Spinal cord (tissue), 10 donors: Measurements from ENCODE around the gene TMEM108. TPM values are rescaled to one million over a fixed set of nuclear protein-coding genes. Genes with fewer than 3 reads are reported as not detected.

Experiments
- DNase-seq, 6 donors: peaks; one replicate each; pipeline versions ENCODE4 v3.0.0 to v3.0.0-alpha.2; 2013 to 2015; ENCODE audit warnings: low spot score in 6 of 6, low read depth in 4 of 6
- H3K27ac ChIP-seq: one replicate; pipeline ENCODE4 v1.5.1; 2013; ENCODE audit warnings: low read depth, low read length, control low read depth
- H3K27me3 ChIP-seq: one replicate; pipeline ENCODE4 v1.6.1; 2013; ENCODE audit warnings: low read length; ENCODE audit not compliant: control insufficient read depth, insufficient read depth
- H3K36me3 ChIP-seq: one replicate; pipeline ENCODE4 v1.6.1; 2013; ENCODE audit warnings: low read length; ENCODE audit not compliant: control insufficient read depth, insufficient read depth
- H3K4me1 ChIP-seq: one replicate; pipeline ENCODE4 v1.6.1; 2013; ENCODE audit warnings: low read length; ENCODE audit not compliant: control insufficient read depth, insufficient read depth
- H3K4me3 ChIP-seq: one replicate; pipeline ENCODE4 v1.5.1; 2013; ENCODE audit warnings: low read depth, low read length, control low read depth
- H3K9me3 ChIP-seq: one replicate; pipeline ENCODE4 v1.6.1; 2013; ENCODE audit warnings: low read length; ENCODE audit not compliant: control insufficient read depth, insufficient read depth
- WGBS: methylation state at CpG from one replicate; pipeline ENCODE4 v1.1.5; 2013; ENCODE audit warnings: missing lambda C conversion rate; ENCODE audit not compliant: insufficient coverage; 5-methylcytosine and 5-hydroxymethylcytosine counted together
- polyA plus RNA-seq, 2 donors: library from polyadenylated mRNA; unstranded; fragments of 120-200 nt; gene quantifications; one replicate each; pipeline ENCODE4 v1.2.1, GENCODE V29; 2013; ENCODE audit not compliant: insufficient read length in 2 of 2
- total RNA-seq, 2 donors: library from RNA; depleted of rRNA in 1 of 2; stranded (reverse); fragments of 120-200 nt in 1 of 2; fragments of >200 nt in 1 of 2; gene quantifications; one replicate each; pipeline versions ENCODE4 v1.2.3 to v1.2.4, GENCODE V29; 2013 to 2014
- donor health status: healthy.

TMEM108 gene
- total and polyA plus RNA-seq, 4 donors: 6.6 to 75.5 (median 30.5) TPM

DNA sequence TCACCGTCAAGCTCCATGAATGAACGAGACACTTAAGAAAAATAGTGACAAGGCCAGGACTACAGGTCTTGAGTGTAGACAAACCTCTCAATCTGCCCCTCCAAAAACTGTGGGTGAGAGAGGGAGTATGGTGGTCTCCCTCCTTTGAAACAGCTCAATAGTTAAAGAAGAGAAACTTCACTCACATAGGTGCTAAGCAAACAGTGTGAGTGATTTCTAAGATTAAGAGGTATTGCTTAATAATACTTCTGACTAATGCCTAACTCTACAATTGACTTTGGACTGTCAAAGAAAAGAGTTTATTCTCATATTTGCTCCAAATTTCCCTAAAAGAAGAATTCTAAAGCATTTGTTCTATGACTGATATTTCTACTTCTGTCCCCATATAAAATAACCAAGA lies 17.0 kb upstream of the TMEM108 start:
- no peaks in the 10 kb centered on the region for H3K4me1 ChIP-seq
- WGBS: no CpG with 5 or more reads among the region's 2 CpGs

DNA sequence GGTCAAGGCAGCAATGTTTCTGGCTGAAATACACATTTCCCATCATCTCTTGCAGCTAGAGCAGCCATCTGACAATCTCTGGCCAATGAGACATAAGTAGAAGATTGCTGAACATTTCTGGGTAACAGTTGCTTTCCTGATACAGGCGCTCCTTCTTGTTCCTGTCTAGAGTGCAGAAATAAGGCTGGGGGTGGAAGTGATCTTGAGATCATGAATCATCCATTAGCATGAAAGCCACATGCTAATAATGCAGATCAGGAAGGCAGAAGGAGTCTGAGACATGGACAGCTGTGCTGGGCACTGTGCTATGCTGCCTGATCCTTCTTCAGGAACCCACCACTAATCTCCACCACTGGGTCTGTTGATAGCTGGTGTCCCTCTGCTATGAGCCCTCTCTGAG lies 14.8 kb upstream of the TMEM108 start:
- H3K27me3 ChIP-seq: no peaks in the 10 kb centered on the region
- no peaks in the 10 kb centered on the region for H3K9me3 ChIP-seq
- no peaks in the 10 kb centered on the region for H3K36me3 ChIP-seq
- 86% methylated on average over 1 of the region's 1 CpG for WGBS
- H3K4me3 ChIP-seq: no peak overlapping the region
- H3K4me1 ChIP-seq: no peaks in the 10 kb centered on the region
- no peak overlapping the region for H3K27ac ChIP-seq
- no peak for DNase-seq

More for the DNA sequence above, 17.0 kb upstream of the TMEM108 start:
- no peaks in the 10 kb centered on the region for H3K27me3 ChIP-seq
- no peaks in the 10 kb centered on the region for H3K36me3 ChIP-seq
- no peak for DNase-seq
- no peak overlapping the region for H3K4me3 ChIP-seq
- H3K27ac ChIP-seq: no peak overlapping the region
- no peaks in the 10 kb centered on the region for H3K9me3 ChIP-seq

DNA sequence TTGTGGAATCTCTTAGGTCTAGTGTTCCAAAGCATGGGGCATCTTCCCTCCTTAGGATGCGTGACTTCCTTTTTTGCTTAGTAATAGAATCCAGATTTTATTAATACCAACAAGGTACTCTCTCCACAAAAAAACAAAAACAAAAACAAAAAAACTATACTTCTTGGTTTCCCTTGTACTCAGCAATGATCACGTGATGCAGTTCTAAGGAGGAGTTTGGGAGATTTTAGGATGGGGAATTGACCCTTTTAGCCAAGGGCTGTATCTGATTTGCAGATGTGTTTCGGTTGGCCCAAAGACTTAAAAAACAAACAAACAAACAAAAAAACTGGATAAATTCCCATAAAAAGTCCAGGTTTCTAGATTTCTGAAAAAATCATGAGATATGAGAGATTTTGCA lies 12.6 kb upstream of the TMEM108 start:
- H3K36me3 ChIP-seq: no peaks in the 10 kb centered on the region
- no peak overlapping the region for H3K27ac ChIP-seq
- WGBS: no CpG with 5 or more reads among the region's 3 CpGs

GRCh38 chr3:133032301-133032700 lies 5.9 kb upstream of the TMEM108 start:
- H3K27me3 ChIP-seq: no peaks in the 10 kb centered on the region
- H3K9me3 ChIP-seq: no peaks in the 10 kb centered on the region
- no peak for DNase-seq
- WGBS: no CpG with 5 or more reads among the region's 3 CpGs
- no peaks in the 10 kb centered on the region for H3K36me3 ChIP-seq
- peaks cover under 1% of the 10 kb centered on the region for H3K4me1 ChIP-seq
- H3K4me3 ChIP-seq: no peak overlapping the region
- no peak overlapping the region for H3K27ac ChIP-seq

More for the DNA sequence above, 12.6 kb upstream of the TMEM108 start:
- Histone ChIP-seq H3K9me3 (no peaks in the 10 kb centered on the region), H3K27me3 (no peaks in the 10 kb centered on the region), H3K4me3 (no peak overlapping the region), H3K4me1 (no peaks in the 10 kb centered on the region)
- no peak for DNase-seq

DNA sequence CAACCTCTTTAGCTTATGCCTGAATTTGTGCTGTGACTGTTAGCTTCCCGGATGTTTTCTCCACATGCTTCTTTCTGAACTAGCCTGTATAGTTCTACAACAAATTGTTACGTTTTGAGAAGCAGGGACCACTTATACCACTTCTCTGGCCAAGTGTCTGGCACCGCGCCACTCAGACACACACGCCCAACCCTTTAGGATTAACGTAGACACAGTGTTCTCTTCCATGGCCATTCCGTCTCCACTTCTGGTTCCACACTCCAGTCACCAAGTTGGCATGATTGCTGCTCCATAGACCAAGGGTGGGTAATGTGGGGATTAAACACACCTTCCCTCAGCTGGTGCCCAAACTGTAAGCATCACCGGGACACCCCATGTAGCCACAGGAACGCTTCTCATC lies 755 bp upstream of the TMEM108 start:
- H3K4me3 ChIP-seq: peak overlapping the region; percentile 81
- H3K27me3 ChIP-seq: peaks cover 2% of the 10 kb centered on the region
- no peaks in the 10 kb centered on the region for H3K9me3 ChIP-seq
- DNase-seq: peak in 1 of 6 donors; percentile 30
- WGBS: 75% methylated on average over 8 of the region's 9 CpGs
- H3K4me1 ChIP-seq: peaks cover 27% of the 10 kb centered on the region
- H3K27ac ChIP-seq: no peak overlapping the region
- no peaks in the 10 kb centered on the region for H3K36me3 ChIP-seq

DNA sequence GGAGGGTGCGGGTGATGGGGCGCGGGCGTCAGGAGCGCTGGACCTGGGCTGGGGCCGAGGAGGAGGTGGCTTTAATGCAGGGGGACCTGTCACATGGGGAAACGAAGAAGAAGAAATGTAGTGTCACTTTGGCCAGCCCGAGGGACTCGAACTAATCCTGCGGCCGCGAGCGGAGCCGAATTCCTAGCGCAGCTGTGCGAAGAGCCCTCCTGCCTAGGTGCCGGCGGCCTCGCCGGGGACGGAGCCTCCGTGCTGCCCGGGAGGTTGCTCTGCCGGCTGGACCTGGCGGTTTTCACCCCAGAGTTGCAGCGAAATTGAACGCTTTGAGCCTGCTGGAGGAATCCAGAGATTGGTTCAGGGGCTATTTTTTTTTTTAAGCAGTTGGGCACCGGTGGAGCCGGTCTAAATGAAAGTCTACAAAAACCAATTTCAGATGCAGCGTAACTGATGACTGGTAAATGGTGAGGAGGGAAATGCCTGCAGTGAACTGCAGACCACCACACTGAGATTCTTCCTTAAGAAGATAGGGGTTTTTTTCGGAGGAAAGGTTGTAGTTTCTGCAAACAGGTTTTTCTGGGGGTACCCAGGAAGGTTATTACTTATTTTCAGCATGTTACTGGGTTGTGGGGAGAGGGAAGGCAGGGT lies 662 bp downstream of the TMEM108 start:
- 1% methylated on average over 30 of the region's 31 CpGs for WGBS
- Histone ChIP-seq H3K4me3 (peak overlapping the region; percentile 81), H3K27ac (peak overlapping the region; percentile 35), H3K9me3 (no peaks in the 10 kb centered on the region), H3K4me1 (peaks cover 27% of the 10 kb centered on the region), H3K36me3 (no peaks in the 10 kb centered on the region), H3K27me3 (peaks cover 2% of the 10 kb centered on the region)
- peak in 2 of 6 donors; percentile 56 to 70 for DNase-seq

DNA sequence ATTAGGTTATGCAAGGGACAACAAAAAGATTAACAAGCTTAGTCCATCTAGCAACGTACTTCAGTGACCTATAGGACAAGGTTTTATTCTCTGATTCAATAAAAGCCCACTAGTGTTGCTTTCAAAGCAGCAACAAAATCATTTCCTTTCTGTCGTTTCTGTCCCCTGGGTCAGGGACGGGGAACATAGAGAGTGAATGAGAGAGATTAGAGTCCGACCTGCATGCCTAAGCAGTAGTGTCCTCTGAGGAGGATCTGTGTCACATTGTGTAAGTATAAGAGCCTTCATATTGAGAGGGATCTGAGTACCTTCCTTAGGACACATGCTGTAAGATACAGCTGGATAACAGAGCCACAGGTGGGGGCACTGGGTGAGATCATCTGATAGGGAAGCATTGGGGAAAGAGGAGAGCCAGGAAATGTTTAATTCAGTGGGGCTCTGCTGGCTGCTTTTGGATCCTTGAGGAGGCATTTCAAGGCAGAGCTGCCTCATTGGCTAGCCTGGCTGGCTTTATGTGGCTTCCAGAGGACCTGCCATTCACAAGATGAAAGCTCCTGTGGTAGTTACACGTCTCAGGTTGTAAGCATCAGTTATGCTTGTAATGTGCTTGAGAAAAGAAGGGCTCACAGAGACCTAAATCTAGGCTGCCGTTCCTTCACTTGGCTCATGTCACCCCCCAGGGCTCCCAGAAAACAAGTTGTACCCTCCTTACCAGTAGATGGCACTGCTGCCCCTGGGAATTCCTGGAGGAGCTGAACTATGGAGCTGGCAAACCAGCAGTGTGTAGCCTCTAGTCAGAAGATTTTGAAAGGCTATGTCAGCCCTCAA lies 2.7 kb downstream of the TMEM108 start:
- peaks cover 2% of the 10 kb centered on the region for H3K27me3 ChIP-seq
- peak; percentile 86 to 98 (median 90) for DNase-seq
- H3K4me3 ChIP-seq: peak overlapping the region; percentile 31
- WGBS: 15% methylated on average over 5 of the region's 6 CpGs
- H3K36me3 ChIP-seq: no peaks in the 10 kb centered on the region
- H3K4me1 ChIP-seq: peaks cover 27% of the 10 kb centered on the region
- H3K9me3 ChIP-seq: no peaks in the 10 kb centered on the region
- peak overlapping the region; percentile 35 for H3K27ac ChIP-seq

- H3K4me1 ChIP-seq: peaks cover 27% of the 10 kb centered on the region
- H3K36me3 ChIP-seq: no peaks in the 10 kb centered on the region
- H3K4me3 ChIP-seq: peak overlapping the region; percentile 31
- H3K27me3 ChIP-seq: peaks cover 2% of the 10 kb centered on the region
- no peaks in the 10 kb centered on the region for H3K9me3 ChIP-seq
- no peak overlapping the region for H3K27ac ChIP-seq
- WGBS: 0% methylated on average over 1 of the region's 6 CpGs
- DNase-seq: no peak
Observed at GRCh38 chr3:133041524-133041829, 3.3 kb downstream of the TMEM108 start.

DNA sequence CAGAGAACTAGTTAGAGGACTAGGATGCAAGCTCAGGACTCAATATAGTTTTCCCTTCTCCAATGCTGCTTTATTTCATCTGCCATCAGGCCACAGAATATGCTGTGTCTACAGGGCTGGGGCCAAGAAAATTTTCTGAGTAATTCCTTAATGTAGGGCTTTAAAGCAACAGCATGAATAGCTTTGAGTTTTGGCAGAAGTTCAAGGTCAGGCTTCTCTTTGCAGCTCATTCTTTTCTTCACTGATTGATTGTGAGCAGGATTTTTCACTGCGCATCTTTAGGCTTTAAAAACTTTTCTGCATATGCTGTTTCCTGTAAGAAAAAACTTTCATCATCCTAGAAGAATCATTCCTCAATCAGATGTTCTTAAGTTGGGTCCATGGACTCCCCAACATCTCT lies 4.6 kb downstream of the TMEM108 start:
- no peak overlapping the region for H3K4me3 ChIP-seq
- H3K36me3 ChIP-seq: no peaks in the 10 kb centered on the region
- H3K9me3 ChIP-seq: no peaks in the 10 kb centered on the region
- no peak overlapping the region for H3K27ac ChIP-seq
- peak in 2 of 6 donors; percentile 64 to 68 for DNase-seq
- no CpG with 5 or more reads among the region's 1 CpG for WGBS
- peaks cover 22% of the 10 kb centered on the region for H3K4me1 ChIP-seq
- H3K27me3 ChIP-seq: peaks cover 2% of the 10 kb centered on the region

DNA sequence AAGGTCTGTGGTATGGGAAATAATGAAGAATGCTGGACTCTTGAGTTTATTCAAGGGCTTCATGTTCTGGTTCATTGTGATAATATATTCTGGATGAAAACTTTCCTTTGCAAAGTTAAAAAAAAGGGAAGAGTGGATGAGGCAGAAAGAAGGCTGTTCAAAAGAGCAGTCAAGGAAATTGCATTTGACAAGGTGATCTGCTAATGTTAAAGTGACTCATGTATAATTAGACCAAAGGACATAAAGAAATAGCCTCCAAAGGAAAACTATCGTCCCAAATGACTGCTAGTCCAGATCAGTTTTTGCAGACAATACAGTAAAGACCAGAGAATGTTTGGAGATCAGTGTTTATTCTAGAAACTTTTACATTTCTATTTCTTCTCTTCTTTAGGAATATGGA lies 9.8 kb downstream of the TMEM108 start:
- no CpG with 5 or more reads among the region's 1 CpG for WGBS
- no peak for DNase-seq
- no peak overlapping the region for H3K4me3 ChIP-seq
- H3K4me1 ChIP-seq: no peaks in the 10 kb centered on the region
- H3K36me3 ChIP-seq: no peaks in the 10 kb centered on the region
- no peak overlapping the region for H3K27ac ChIP-seq
- H3K27me3 ChIP-seq: no peaks in the 10 kb centered on the region
- no peaks in the 10 kb centered on the region for H3K9me3 ChIP-seq
